GM12892 (cell line): Measurements from ENCODE around the gene HNMT.

Source experiments
- POLR2A ChIP-seq: IDR thresholded peaks from 2 replicates; pipeline ENCODE4 v1.6.1; 2011; ENCODE audit warnings: low read depth, low read length, control low read depth
- POLR2AphosphoS5 ChIP-seq: IDR thresholded peaks from 2 replicates; pipeline ENCODE4 v1.6.1; 2011; ENCODE audit warnings: low read depth, low read length, control low read depth

DNA sequence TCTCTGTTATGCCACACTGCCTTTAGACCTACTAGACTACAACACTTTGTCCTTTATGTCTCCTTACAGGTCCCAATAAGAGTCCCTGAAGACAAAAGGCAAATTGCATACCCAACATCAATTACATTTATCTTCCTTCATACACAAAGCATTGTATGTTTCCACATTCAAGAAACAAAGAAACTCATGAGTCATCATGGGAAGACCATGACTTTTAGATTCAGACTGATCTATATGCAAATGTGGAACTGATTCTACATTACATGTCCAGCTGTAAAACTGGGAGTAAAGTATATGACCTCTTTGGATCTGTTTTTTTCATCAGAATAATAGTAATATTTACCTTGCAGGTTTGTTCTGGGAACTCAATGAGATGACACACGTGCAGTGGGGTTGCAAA, 25.2 kb upstream of the HNMT start:
- TF ChIP-seq POLR2A (no peak), POLR2AphosphoS5 (no peak)
